Measurements from ENCODE around the gene DR1.

DR1 gene

DNA sequence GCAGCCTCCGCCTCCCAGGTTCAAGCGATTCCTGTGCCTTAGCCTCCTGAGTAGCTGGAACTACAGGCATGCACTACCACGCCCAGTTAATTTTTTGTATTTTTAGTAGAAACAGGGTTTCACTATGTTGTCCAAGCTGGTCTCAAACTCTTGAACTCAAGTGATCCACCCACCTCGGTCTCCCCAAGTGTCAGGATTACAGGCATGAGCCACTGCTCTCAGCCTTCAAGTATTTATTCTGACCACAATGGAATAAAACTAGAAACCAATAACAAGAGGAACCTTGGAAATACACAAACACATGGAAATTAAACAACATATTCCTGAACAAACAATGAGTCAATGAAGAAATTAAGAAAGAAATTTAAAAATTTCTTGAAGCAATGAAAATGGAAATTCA is 32.7 kb upstream of the DR1 start:
- DNase-seq (ENCODE audit: low read depth, low spot score) = no peak
- in situ Hi-C loops (cut with HindIII; ENCODE audit: low sequenced_read_pairs) = no loop called here
- TF ChIP-seq CTCF (IDR thresholded peaks at IDR 0.05; ENCODE audit: low read depth, low read length) = no peak
- H3K4me3 ChIP-seq (ENCODE audit: low read depth, low read length) = no peak overlapping the region

DNA sequence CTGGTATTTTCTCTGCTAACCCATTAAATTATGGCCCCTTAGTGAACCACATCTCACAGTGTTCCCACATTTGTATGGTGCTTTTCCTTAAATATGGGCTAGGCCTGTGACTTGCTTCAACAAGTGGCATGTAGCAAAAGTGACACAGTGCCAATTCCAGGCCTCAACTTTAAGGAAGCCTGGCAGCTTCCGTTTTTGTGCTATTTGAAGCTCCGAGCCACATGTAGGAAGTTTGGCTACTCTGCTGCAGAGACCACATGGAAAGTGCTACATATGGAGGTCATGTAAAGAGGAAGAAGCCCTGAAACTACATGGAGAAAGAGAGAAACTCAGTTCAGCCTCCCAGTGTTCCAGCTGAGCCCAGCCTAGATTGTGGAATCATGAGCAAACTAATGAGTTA is 28.5 kb upstream of the DR1 start:
- DNase-seq (ENCODE audit: low read depth, low spot score) = no peak
- H3K4me3 ChIP-seq (ENCODE audit: low read depth, low read length) = no peak overlapping the region
- TF ChIP-seq CTCF (IDR thresholded peaks at IDR 0.05; ENCODE audit: low read depth, low read length) = no peak
- in situ Hi-C loops (cut with HindIII; ENCODE audit: low sequenced_read_pairs) = no loop called here

- no peak overlapping the region for H3K4me3 ChIP-seq (ENCODE audit: low read depth, low read length)
- in situ Hi-C loops (cut with HindIII; ENCODE audit: low sequenced_read_pairs) = no loop called here
- no peak for DNase-seq (ENCODE audit: low read depth, low spot score)
- no peak for TF ChIP-seq CTCF (IDR thresholded peaks at IDR 0.05; ENCODE audit: low read depth, low read length)
Measured at GRCh38 chr1:93317943-93318342, 27.8 kb upstream of the DR1 start.

GRCh38 chr1:93321720-93322119 is 24.0 kb upstream of the DR1 start:
- no peak for TF ChIP-seq CTCF (IDR thresholded peaks at IDR 0.05; ENCODE audit: low read depth, low read length)
- H3K4me3 ChIP-seq (ENCODE audit: low read depth, low read length) = no peak overlapping the region
- in situ Hi-C loops (cut with HindIII; ENCODE audit: low sequenced_read_pairs) = no loop called here
- DNase-seq (ENCODE audit: low read depth, low spot score) = no peak

GRCh38 chr1:93322349-93322748 is 23.4 kb upstream of the DR1 start:
- DNase-seq (ENCODE audit: low read depth, low spot score) = no peak
- in situ Hi-C loops (cut with HindIII; ENCODE audit: low sequenced_read_pairs) = no loop called here
- H3K4me3 ChIP-seq (ENCODE audit: low read depth, low read length) = no peak overlapping the region
- TF ChIP-seq CTCF (IDR thresholded peaks at IDR 0.05; ENCODE audit: low read depth, low read length) = no peak

GRCh38 chr1:93323185-93323820 is 22.4 kb upstream of the DR1 start:
- no peak for DNase-seq (ENCODE audit: low read depth, low spot score)
- H3K4me3 ChIP-seq (ENCODE audit: low read depth, low read length) = no peak overlapping the region
- TF ChIP-seq CTCF (IDR thresholded peaks at IDR 0.05; ENCODE audit: low read depth, low read length) = no peak
- in situ Hi-C loops (cut with HindIII; ENCODE audit: low sequenced_read_pairs) = no loop called here

Data from astrocyte of the spinal cord (primary cell).